HG02678 (cell line): Measurements from ENCODE around the gene CHCHD6.

Experiments used
- ATAC-seq: cut with Tn5 transposase; IDR thresholded peaks from one replicate; pipeline ENCODE4 v1.9.1; 2021; ENCODE audit warnings: mild to moderate bottlenecking, moderate library complexity; ENCODE audit not compliant: unreplicated experiment

Gene CHCHD6

DNA sequence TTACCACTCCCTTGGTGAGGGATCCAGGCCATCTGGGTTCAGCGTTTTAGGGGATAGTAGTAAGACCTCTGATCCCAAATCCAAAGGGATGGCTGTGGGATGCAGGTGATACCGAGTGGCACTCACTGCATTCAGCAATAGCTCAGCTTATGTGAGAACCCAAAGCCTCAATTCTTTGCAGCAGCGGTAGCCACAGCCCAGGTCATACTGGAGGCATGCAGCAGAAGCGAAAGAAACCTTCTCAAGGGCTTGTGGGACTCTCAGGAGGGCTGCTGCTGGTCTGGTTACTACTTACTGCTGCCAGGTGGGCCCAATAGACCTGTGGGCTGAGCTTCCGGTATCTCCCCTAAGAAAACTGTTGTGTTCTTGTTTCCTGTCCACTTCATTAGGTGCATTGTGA lies 38.0 kb downstream of the CHCHD6 start:
- no peak for ATAC-seq

DNA sequence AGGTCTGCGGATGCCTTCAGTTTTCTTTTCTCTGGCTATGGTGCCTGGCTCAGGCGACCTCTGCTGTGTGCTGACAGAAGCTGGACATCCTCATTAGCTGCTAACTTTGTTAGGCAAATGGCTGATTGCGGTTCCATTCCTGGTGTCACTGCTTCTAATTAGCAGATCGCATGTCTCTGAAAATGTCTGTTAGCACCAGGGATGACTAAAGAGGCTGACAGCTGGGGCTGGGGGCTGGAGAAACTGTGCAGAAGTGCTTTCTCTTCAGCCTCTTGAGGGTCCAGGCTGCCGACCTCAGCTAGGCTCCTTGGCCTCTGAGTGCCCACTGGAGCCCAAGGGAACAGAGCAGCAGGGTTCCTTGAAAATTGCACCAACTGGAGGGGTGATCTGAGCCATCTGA lies 39.3 kb downstream of the CHCHD6 start:
- ATAC-seq: no peak

GRCh38 chr3:126743781-126744180 lies 39.7 kb downstream of the CHCHD6 start:
- no peak for ATAC-seq

DNA sequence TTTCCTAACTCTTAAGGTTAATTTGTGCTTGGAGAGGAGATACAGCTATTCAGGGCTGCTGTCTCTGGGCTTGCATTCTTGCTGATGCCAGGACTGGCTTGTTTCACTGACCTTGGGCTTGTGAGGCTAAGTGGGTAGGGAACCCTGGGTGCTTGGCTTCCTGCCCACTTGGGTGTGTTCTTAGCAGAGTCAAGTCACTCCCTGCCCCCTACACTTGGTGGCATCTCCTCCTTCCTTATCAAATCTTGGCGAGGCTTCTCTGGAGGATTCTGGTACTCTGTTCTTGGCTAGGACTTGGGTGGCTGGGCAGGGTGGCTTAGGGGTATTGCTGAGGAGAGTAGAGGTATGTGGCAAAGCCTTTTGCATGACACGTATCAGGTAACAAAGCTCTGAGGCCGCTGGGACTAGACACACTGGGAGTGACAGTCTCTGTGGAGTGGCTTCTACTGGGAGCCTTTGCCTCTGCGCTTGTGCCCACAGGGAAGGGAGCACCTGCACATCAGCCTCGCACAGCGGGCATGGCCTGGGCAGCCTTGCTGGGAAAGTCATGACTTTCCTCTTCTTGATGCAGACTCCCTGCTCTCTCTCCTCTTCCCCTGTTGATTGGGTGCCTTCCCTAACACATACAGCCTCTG lies 41.8 kb downstream of the CHCHD6 start:
- no peak for ATAC-seq

DNA sequence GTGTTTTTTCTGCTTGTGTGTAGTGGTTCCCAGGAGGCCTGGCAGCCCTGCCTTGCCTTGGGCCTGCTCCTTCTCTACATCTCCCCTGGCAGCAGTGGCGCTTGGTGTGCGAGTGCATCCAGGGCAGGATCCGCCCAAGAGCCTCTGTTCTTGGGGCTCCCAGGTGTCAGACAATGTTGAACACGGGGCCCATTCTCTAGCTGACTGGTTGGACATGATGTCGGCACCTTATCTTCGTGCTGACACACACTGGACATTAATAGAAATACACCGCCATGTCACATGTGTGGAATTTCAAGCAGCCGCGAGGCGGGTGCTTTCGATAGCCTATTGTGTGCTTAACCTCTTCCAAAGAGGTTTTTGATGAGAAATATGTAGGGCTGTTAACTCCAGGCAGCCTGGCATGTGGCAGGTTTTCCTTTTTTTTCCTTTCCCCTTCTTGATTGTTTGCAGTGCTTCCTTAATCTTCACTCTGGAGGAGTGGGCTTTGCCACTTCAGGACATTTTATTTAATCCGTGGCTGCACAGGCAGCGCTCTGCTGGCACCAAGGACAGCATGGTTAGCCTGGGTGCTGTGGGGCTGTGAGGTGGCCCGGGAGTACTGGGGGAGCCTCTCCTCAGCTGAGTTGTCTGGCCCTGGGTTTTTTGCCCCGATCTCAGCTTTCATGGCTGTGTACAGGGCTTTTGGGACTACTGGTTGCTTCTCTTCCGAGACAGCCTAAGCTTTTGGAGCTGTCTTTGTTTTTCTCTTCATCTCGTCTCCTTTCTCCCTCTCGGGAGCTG lies 42.5 kb downstream of the CHCHD6 start:
- ATAC-seq: no peak

DNA sequence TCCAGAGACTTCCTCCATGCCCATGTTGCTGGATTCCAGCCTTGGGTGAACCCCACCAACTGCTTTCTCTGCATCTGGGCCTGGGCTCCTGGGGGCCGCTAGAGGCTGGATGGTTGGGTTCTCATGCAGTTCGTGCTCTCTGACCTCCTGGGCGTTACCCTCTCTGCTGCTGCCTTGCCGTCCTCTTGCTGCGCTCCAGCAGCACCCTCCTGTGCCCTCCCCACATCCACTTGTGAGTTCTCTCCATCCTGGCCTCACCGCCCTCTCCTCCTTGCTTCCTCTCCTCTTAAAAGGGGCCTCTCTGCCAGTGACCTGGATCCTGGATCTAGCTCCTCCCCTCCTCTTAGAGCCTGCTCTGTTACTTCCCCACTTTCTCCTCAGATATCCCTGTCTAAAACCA lies 43.7 kb downstream of the CHCHD6 start:
- ATAC-seq: no peak

- no peak for ATAC-seq
These were observed 44.9 kb downstream of the CHCHD6 start for GRCh38 chr3:126748701-126749546.

GRCh38 chr3:126749547-126749875 lies 45.5 kb downstream of the CHCHD6 start:
- ATAC-seq: no peak

DNA sequence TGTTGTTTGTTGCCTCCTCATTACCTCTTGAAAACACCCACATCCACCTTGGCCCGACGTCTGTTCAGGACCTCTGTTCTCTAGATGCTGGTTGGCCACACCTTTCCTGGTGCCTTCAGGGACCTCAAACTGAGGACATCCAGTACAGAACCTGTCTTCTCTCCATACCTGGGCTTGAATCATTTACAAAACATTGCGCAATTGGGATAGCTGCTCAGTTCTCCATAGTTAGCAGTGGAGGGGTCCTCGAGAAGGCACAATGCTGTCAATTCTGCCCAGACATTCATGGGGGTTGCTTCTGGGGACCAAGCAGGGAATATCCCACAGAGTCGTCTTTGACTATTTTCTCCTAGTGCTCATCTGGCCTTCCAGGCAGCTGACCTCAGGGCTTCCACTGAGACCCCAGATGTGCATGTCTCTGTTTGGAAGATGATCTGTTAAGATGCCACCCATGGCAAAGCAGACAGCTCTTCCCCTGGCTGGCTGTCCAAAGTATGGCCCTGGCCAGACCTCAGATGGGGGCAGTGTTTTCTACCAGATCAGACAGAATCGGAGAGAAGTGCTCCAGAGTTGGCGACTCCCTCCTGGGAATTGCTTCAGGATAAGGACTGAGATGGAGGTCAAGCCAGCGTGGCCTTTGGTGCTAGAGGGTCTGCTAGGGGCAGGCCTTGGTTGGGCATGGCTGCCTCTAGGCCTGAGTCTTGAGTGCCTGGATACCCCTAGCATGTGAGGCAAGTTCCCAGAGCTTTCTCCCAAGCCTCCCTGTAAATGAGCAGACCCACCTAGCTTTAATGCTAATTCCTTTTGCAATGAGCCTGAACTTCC lies 46.1 kb downstream of the CHCHD6 start:
- ATAC-seq: no peak

DNA sequence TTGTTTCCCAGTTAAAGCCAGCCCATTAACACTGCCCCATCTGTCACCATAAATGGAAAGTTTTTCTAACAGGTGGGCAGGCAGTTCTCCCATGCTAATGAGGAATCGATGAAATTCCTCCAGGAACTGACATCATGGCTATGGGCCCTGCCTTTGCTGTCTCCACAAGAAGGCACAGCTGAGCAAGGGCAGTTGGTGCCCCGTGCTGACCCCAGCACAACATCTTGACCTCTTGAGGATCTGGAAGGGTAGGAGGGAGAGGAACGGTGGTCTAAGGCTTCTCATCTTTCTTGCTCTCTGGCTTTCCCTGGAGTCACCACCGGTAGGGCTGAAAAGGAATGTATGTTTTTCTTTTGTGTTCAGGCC lies 46.7 kb downstream of the CHCHD6 start:
- ATAC-seq: no peak

DNA sequence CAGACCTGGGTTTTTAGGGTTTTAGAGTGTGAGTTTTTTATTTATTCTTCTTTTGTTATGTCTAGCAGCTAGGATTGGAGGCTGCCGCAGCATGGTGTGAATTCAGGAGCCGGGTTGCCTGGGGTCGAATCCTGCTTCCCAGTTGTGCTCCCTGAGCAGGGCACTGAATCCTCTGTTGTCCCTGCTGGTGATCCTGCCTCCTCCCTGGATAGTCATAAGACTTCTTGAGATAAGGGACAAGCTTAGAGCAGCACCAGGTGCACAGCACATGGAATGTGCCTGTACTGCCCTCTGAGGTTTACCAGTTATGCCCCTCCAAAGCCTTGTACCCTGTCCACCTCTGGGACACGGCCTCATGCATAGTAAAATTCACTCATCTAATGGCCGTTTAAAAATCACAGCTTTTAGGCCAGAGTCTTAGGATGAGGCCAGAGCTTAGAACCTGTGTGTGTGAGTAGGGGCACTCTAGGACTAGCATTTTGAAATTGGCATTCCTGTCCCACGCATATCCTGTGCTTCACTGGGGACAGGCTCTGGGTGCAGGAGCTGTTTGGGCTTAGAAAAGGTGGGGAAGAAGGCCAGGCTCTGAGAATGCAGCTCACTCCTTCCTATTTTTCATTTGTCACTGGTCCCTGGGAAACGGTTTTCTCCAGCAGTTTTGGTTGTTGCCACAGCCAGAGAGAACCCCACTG lies 47.7 kb downstream of the CHCHD6 start:
- no peak for ATAC-seq

- peak; percentile 56 for ATAC-seq
These were observed 48.5 kb downstream of the CHCHD6 start for GRCh38 chr3:126752303-126753190.

- ATAC-seq: no peak
These were observed 49.4 kb downstream of the CHCHD6 start for GRCh38 chr3:126753191-126754160.

DNA sequence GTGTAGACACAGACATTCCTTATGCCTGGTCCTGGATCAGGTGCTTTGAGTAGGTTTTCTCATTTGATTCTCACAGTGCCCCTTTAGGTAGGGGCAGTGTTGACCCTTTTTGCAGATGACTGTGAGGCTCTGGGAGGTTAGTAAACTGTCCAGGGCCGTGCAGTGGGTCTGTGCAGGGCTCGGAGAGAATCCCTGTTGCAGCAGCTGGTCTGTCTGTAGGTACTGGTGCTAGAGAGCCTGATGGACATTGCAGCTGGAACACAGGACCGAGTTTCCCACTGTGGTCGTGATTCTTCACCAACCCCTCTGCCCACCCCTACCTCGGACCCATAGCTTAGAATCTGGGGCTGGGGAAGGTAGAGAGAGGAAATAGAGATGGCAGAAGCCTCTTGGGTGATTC lies 51.8 kb downstream of the CHCHD6 start:
- no peak for ATAC-seq

- ATAC-seq: no peak
These were observed 54.0 kb downstream of the CHCHD6 start for GRCh38 chr3:126758026-126758425.

GRCh38 chr3:126758882-126759281 lies 54.8 kb downstream of the CHCHD6 start:
- ATAC-seq: no peak

GRCh38 chr3:126760541-126760940 lies 56.5 kb downstream of the CHCHD6 start:
- ATAC-seq: no peak

DNA sequence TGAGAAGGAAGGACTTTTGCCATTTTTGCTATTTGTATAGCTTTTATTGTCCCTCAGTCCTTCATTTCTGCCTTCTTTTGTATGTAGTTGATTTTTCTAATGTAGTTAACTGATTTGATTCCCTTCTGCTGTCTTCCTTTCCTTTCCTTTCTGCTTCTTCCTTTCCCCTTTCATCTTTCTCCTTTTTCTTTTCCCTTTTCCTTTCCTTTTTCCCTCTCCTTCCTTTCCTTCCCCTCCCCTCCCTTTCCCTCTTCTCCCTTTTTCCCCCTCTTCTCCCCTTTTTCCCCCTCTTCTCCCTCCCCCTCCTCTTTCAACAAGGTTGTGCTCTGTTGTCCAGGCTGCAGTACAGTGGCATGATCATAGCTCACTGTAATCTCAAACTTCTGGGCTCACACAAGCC lies 59.0 kb downstream of the CHCHD6 start:
- no peak for ATAC-seq
